PC-3 (cell line): ENCODE data around the gene SMC1B. TPM values are rescaled to one million over a fixed set of nuclear protein-coding genes. Genes with fewer than 3 reads are reported as not detected.

Experiments used
- ATAC-seq: fragments of 200-7000 bp; cut with Tn5 transposase; 2 replicates; pipeline ENCODE4 v1.9.1; 2020; ENCODE audit warnings: mild to moderate bottlenecking, moderate library complexity
- BruUV-seq: library from RNA; stranded (reverse); fragments of 400-500 nt; replicated peaks from 2 replicates; lab custom pipeline; 2021; lab: Mats Ljungman, UMichigan
- CTCF ChIA-PET: fragments of 300-600 bp; sonication (Branson Sonifier 250); formaldehyde crosslinking; loops from one replicate; lab custom pipeline; 2022; ENCODE audit warnings: antibody characterized with exemption; lab: Charles Lee
- POLR2A ChIA-PET: fragments of 300-600 bp; sonication (Branson Sonifier 250); formaldehyde crosslinking; loops from one replicate; lab custom pipeline; 2022; ENCODE audit warnings: antibody characterized with exemption; ENCODE audit not compliant: unreplicated experiment; lab: Charles Lee
- DNase-seq: peaks from one replicate; pipeline ENCODE4 v3.0.0-alpha.2; 2015
- H2AFZ ChIP-seq: fragments of 300-600 bp; sonication (generic); 2 replicates; pipeline ENCODE4 v1.6.0; 2016; ENCODE audit warnings: antibody characterized with exemption, low read length
- H3F3A ChIP-seq: fragments of 300-600 bp; sonication (generic); one replicate; pipeline ENCODE4 v1.6.0; 2017; ENCODE audit warnings: antibody characterized with exemption, low read length, control low read depth, mild to moderate bottlenecking; ENCODE audit not compliant: unreplicated experiment
- H3K27ac ChIP-seq: fragments of 300-600 bp; sonication (generic); 2 replicates; pipeline ENCODE4 v1.5.1; 2016; ENCODE audit warnings: mild to moderate bottlenecking, low read length
- H3K27me3 ChIP-seq: fragments of 300-600 bp; sonication (generic); 2 replicates; pipeline ENCODE4 v1.6.1; 2016; ENCODE audit warnings: low read length, mixed read lengths
- H3K36me3 ChIP-seq: fragments of 300-600 bp; sonication (generic); 2 replicates; pipeline ENCODE4 v1.6.1; 2016; ENCODE audit warnings: low read depth, mixed run types, low read length, mixed read lengths
- H3K4me1 ChIP-seq: fragments of 300-600 bp; sonication (generic); 2 replicates; pipeline ENCODE4 v1.5.1; 2016; ENCODE audit warnings: low read length; ENCODE audit not compliant: insufficient read depth
- H3K4me2 ChIP-seq: fragments of 300-600 bp; sonication (generic); 2 replicates; pipeline ENCODE4 v1.6.0; 2016; ENCODE audit warnings: low read length
- H3K4me3 ChIP-seq: fragments of 300-600 bp; sonication (generic); 2 replicates; pipeline ENCODE4 v1.5.1; 2016; ENCODE audit warnings: mild to moderate bottlenecking, low read length, mixed read lengths
- H3K79me2 ChIP-seq: fragments of 300-600 bp; sonication (generic); 2 replicates; pipeline ENCODE4 v1.6.1; 2017; ENCODE audit warnings: low read length, mixed read lengths
- H3K9ac ChIP-seq: fragments of 300-600 bp; sonication (generic); 2 replicates; pipeline ENCODE4 v1.6.0; 2016; ENCODE audit warnings: mild to moderate bottlenecking, low read length
- H3K9me2 ChIP-seq: fragments of 300-600 bp; sonication (generic); replicated peaks from 2 replicates; pipeline ENCODE4 v1.6.1; 2016; ENCODE audit warnings: mixed run types, low read length, mixed read lengths
- H3K9me3 ChIP-seq: fragments of 300-600 bp; sonication (generic); 2 replicates; pipeline ENCODE4 v1.6.1; 2016; ENCODE audit warnings: low read length, mixed read lengths
- H4K20me1 ChIP-seq: fragments of 300-600 bp; sonication (generic); 2 replicates; pipeline ENCODE4 v1.6.1; 2016; ENCODE audit warnings: low read length, mixed read lengths
- EZH2 ChIP-seq: fragments of 300-600 bp; sonication (generic); IDR thresholded peaks from one replicate; pipeline ENCODE4 v1.6.1; 2017; ENCODE audit warnings: antibody characterized with exemption, mild to moderate bottlenecking, low read length; ENCODE audit not compliant: unreplicated experiment
- EZH2phosphoT487 ChIP-seq: fragments of 300-600 bp; sonication (generic); IDR thresholded peaks from 2 replicates; pipeline ENCODE4 v1.6.1; 2018; ENCODE audit warnings: mild to moderate bottlenecking, antibody characterized with exemption, low read length, borderline replicate concordance
- intact Hi-C: fragments of 100-400 bp; cut with micrococcal nuclease; formaldehyde crosslinking; loops from 2 replicates; pipeline ENCODE4 v1.9.0; 2023
- total RNA-seq: library from RNA; depleted of rRNA; stranded (reverse); fragments of >200 nt; gene quantifications from 2 replicates; pipeline ENCODE4 v1.2.3, GENCODE V29; 2014
- TF ChIP-seq, protein P1 (sequence below): fragments of 300-600 bp; sonication (generic); conservative IDR thresholded peaks from 2 replicates; pipeline ENCODE4 v1.5.1; 2017; ENCODE audit warnings: antibody characterized with exemption, low read depth, mild to moderate bottlenecking, low read length

Gene SMC1B
- total RNA-seq, 1 experiment from 2014 or later: 0.04 TPM

DNA sequence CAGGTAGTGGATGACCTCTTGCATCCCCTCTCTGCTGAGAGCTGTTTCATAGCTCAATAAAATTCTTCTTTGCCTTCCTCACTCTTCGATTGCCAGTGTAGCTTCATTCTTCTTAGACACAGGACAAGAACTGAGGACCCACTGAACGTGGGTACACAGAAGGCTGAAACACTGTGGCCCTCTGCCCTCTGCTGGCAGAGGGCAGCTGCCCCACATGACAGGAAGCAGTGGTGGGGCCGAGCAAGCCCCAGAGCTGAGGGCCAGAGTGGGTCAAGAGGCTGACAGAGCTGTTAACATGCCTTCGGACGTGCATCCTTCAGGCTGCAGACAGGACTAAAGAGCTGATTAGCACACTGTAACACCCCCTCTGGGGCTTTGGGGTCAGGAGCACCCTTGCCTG, 15.6 kb downstream of the SMC1B start:
- H3K79me2 ChIP-seq: no peaks in the 10 kb centered on the region
- no peaks in the 10 kb centered on the region for H3K9me3 ChIP-seq
- ChIA-PET POLR2A (no interaction called here), CTCF (no interaction called here)
- H3F3A ChIP-seq: no peaks in the 10 kb centered on the region
- intact Hi-C loops: no loop called here
- H4K20me1 ChIP-seq: no peaks in the 10 kb centered on the region
- H3K9ac ChIP-seq: no peak overlapping the region
- no peaks in the 10 kb centered on the region for H3K36me3 ChIP-seq
- H3K9me2 ChIP-seq: no peaks in the 10 kb centered on the region
- no TSS peak for BruUV-seq
- H3K4me2 ChIP-seq: no peak overlapping the region
- no peaks in the 10 kb centered on the region for H3K27me3 ChIP-seq
- H3K4me1 ChIP-seq: no peaks in the 10 kb centered on the region
- TF ChIP-seq, protein P1, sequence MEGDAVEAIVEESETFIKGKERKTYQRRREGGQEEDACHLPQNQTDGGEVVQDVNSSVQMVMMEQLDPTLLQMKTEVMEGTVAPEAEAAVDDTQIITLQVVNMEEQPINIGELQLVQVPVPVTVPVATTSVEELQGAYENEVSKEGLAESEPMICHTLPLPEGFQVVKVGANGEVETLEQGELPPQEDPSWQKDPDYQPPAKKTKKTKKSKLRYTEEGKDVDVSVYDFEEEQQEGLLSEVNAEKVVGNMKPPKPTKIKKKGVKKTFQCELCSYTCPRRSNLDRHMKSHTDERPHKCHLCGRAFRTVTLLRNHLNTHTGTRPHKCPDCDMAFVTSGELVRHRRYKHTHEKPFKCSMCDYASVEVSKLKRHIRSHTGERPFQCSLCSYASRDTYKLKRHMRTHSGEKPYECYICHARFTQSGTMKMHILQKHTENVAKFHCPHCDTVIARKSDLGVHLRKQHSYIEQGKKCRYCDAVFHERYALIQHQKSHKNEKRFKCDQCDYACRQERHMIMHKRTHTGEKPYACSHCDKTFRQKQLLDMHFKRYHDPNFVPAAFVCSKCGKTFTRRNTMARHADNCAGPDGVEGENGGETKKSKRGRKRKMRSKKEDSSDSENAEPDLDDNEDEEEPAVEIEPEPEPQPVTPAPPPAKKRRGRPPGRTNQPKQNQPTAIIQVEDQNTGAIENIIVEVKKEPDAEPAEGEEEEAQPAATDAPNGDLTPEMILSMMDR: peak; percentile 27; the same call in 1 of the 2 replicates
- no peak for TF ChIP-seq EZH2
- no peak for ATAC-seq
- no peak overlapping the region for H3K27ac ChIP-seq
- no peak overlapping the region for H3K4me3 ChIP-seq
- DNase-seq: peak; percentile 5
- H2AFZ ChIP-seq: no peak overlapping the region

DNA sequence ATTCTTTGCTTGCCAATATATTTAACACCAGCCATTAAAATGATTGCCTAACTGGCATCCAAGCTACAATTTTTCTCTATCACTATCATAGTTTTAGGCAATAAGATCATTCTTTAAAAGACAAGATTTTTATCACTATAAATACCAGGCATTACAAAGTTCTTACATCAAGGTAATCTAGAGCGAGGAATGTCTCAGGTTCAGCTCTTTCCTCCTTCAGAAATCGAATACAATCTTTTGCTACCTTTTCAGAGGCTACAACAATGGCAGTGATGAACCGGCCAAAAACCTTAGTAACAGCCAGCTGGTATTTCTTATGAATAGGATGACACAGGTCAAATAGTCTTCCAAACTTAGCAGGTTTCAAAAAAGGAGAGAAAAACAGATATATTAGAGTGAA, 23.9 kb downstream of the SMC1B start:
- H3K27ac ChIP-seq: no peak overlapping the region
- no peaks in the 10 kb centered on the region for H3F3A ChIP-seq
- H3K27me3 ChIP-seq: peaks cover 4% of the 10 kb centered on the region; the same call in 1 of the 2 replicates
- CTCF ChIA-PET: no interaction called here
- H3K79me2 ChIP-seq: no peaks in the 10 kb centered on the region
- H4K20me1 ChIP-seq: no peaks in the 10 kb centered on the region
- intact Hi-C loops: no loop called here
- no peak overlapping the region for H3K4me2 ChIP-seq
- POLR2A ChIA-PET: no interaction called here
- no peak overlapping the region for H3K4me3 ChIP-seq
- no peak overlapping the region for H2AFZ ChIP-seq
- no peak for DNase-seq
- no peak for ATAC-seq
- H3K36me3 ChIP-seq: no peaks in the 10 kb centered on the region
- TF ChIP-seq EZH2phosphoT487: no peak
- TF ChIP-seq EZH2: no peak
- TF ChIP-seq, protein P1: no peak
- BruUV-seq: no TSS peak
- H3K9me2 ChIP-seq: no peaks in the 10 kb centered on the region
- no peak overlapping the region for H3K9ac ChIP-seq
- no peaks in the 10 kb centered on the region for H3K4me1 ChIP-seq
- no peaks in the 10 kb centered on the region for H3K9me3 ChIP-seq

DNA sequence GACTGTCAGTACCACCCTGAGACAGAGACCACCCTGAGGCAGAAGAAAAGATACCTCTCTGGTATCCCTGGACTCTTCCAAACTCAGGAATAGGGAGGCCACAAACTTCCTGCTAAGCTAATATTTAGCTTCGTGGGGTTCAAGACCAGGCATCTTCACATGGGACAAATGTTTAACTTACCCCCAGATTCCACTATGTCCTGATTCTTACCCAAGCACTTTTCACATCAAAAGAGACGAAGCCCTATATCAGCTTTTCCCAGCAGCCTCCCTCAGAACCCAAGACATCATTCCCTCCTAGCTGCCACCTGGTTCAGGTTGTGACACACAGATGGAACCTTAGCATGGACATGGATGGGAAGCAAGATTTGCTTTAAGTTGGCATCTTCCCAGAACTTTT, 32.1 kb downstream of the SMC1B start:
- H3K9ac ChIP-seq: no peak overlapping the region
- H2AFZ ChIP-seq: no peak overlapping the region
- H3K4me2 ChIP-seq: no peak overlapping the region
- no peak for TF ChIP-seq EZH2phosphoT487
- TF ChIP-seq EZH2: no peak
- TF ChIP-seq, protein P1: no peak
- no peaks in the 10 kb centered on the region for H3K4me1 ChIP-seq
- H4K20me1 ChIP-seq: no peaks in the 10 kb centered on the region
- BruUV-seq: no TSS peak
- H3F3A ChIP-seq: no peaks in the 10 kb centered on the region
- H3K9me2 ChIP-seq: no peaks in the 10 kb centered on the region
- ATAC-seq (no peak), DNase-seq (no peak)
- no peaks in the 10 kb centered on the region for H3K27me3 ChIP-seq
- ChIA-PET CTCF (no interaction called here), POLR2A (no interaction called here)
- H3K36me3 ChIP-seq: no peaks in the 10 kb centered on the region
- H3K27ac ChIP-seq: no peak overlapping the region
- intact Hi-C loops: no loop called here
- H3K79me2 ChIP-seq: no peaks in the 10 kb centered on the region
- H3K4me3 ChIP-seq: no peak overlapping the region
- no peaks in the 10 kb centered on the region for H3K9me3 ChIP-seq
